ENCODE data around the gene TMEM258. TPM values are rescaled to one million over a fixed set of nuclear protein-coding genes. Genes with fewer than 3 reads are reported as not detected.

TMEM258 gene
- total RNA-seq, 1 experiment from 2014 or later, result 184 TPM

DNA sequence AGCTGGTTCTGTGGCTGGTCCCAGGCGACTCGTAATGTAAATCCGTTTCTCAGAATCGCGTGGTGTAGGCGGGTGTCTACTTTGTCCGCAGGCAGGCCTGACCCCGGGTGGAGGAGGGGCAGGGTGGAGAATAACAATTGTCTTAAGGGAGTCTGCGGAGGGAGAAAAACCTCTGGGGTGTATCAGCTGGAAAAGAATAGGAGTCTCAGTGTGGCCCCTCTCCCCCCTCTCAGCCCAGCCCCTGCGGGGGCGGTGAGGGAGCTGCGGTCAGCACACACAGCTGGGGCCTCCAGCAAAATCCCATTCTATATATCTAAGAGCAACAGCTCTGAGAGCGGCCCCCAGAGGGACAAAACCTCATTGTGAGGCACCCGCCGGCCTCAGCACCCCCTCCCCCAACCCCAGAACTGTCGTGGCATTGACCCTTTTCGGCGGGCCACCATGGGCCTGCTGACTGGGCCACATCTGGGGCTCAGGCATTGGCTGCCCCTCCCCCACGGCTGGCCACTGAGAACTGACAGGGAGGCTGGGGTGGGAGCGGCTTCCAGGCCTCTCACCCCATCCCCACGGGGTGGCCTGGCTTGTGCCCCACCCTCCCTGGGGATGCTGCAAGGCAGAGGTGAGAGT lies 42.7 kb downstream of the TMEM258 start:
- Mint-ChIP-seq H3K4me3 (ENCODE audit: unreplicated experiment) (no peak overlapping the region), H3K4me1 (ENCODE audit: insufficient read depth, unreplicated experiment) (peaks cover 5% of the 10 kb centered on the region), H3K27me3 (ENCODE audit: insufficient read depth, unreplicated experiment) (peaks cover 19% of the 10 kb centered on the region), H3K9me3 (ENCODE audit: unreplicated experiment) (no peaks in the 10 kb centered on the region), H3K36me3 (ENCODE audit: insufficient read depth, unreplicated experiment) (no peaks in the 10 kb centered on the region), H3K27ac (ENCODE audit: low read depth, unreplicated experiment) (no peak overlapping the region)
- CTCF ChIA-PET, result interaction anchor here (0.5 to 2.4 kb wide), 11 partner anchors 13 to 361 kb away, joined by 3 to 12 read pairs (median 4); no protein-coding TSS in a partner anchor
- TF ChIP-seq CTCF (IDR thresholded peaks at IDR 0.05; ENCODE audit: unreplicated experiment), result no peak
- BruUV-seq (replicated peaks), result no TSS peak
- POLR2A ChIA-PET, result interaction anchor here (0.7 kb wide), 1 partner anchor 462 kb away, joined by 3 read pairs; no protein-coding TSS in a partner anchor
- DNase-seq (ENCODE audit: unreplicated experiment), result no peak
- intact Hi-C loops (cut with micrococcal nuclease), result no loop called here

- no peak for DNase-seq (ENCODE audit: unreplicated experiment)
- H3K4me3 Mint-ChIP-seq (ENCODE audit: unreplicated experiment), result no peak overlapping the region
- no peak overlapping the region for H3K27ac Mint-ChIP-seq (ENCODE audit: low read depth, unreplicated experiment)
- intact Hi-C loops (cut with micrococcal nuclease), result loop anchor here (1.0 kb wide), 2 partner anchors 28 to 360 kb away; no protein-coding TSS in a partner anchor
- peaks cover 2% of the 10 kb centered on the region for H3K4me1 Mint-ChIP-seq (ENCODE audit: insufficient read depth, unreplicated experiment)
- H3K27me3 Mint-ChIP-seq (ENCODE audit: insufficient read depth, unreplicated experiment), result peaks cover 5% of the 10 kb centered on the region
- no TSS peak for BruUV-seq (replicated peaks)
- H3K9me3 Mint-ChIP-seq (ENCODE audit: unreplicated experiment), result no peaks in the 10 kb centered on the region
- ChIA-PET CTCF (interaction anchor here (0.6 to 1.9 kb wide), 22 partner anchors 8 to 365 kb away, joined by 3 to 11 read pairs (median 4); no protein-coding TSS in a partner anchor), POLR2A (no interaction called here)
- no peaks in the 10 kb centered on the region for H3K36me3 Mint-ChIP-seq (ENCODE audit: insufficient read depth, unreplicated experiment)
- TF ChIP-seq CTCF (IDR thresholded peaks at IDR 0.05; ENCODE audit: unreplicated experiment), result no peak
These were observed 44.5 kb downstream of the TMEM258 start for GRCh38 chr11:61747967-61748285.

- no TSS peak for BruUV-seq (replicated peaks)
- POLR2A ChIA-PET, result no interaction called here
- H3K27me3 Mint-ChIP-seq (ENCODE audit: insufficient read depth, unreplicated experiment), result no peaks in the 10 kb centered on the region
These were observed 45.0 kb downstream of the TMEM258 start for GRCh38 chr11:61747192-61747966.

More at GRCh38 chr11:61747192-61747966, 45.0 kb downstream of the TMEM258 start:
- Mint-ChIP-seq H3K27ac (ENCODE audit: low read depth, unreplicated experiment) (no peak overlapping the region), H3K9me3 (ENCODE audit: unreplicated experiment) (no peaks in the 10 kb centered on the region), H3K4me3 (ENCODE audit: unreplicated experiment) (no peak overlapping the region), H3K36me3 (ENCODE audit: insufficient read depth, unreplicated experiment) (no peaks in the 10 kb centered on the region), H3K4me1 (ENCODE audit: insufficient read depth, unreplicated experiment) (no peaks in the 10 kb centered on the region)
- TF ChIP-seq CTCF (IDR thresholded peaks at IDR 0.05; ENCODE audit: unreplicated experiment), result peak; percentile 84
- DNase-seq (ENCODE audit: unreplicated experiment), result peak; percentile 69
- intact Hi-C loops (cut with micrococcal nuclease), result loop anchor here (1.0 kb wide), 2 partner anchors 29 to 361 kb away; no protein-coding TSS in a partner anchor
- CTCF ChIA-PET, result interaction anchor here (0.6 to 1.9 kb wide), 30 partner anchors 9 to 742 kb away, joined by 3 to 11 read pairs (median 4); no protein-coding TSS in a partner anchor

Data from MCF 10A (cell line).